COLO668 (cell line): Measurements from ENCODE around the gene TOPORS.

ENCODE experiments used
- DNase-seq: peaks from one replicate; lab custom pipeline; 2025; ENCODE audit not compliant: unreplicated experiment; lab: John Stamatoyannopoulos, UW

TOPORS gene

GRCh38 chr9:32508728-32509127, 43.7 kb downstream of the TOPORS start:
- DNase-seq = no peak

GRCh38 chr9:32503008-32503407, 49.4 kb downstream of the TOPORS start:
- no peak for DNase-seq

DNA sequence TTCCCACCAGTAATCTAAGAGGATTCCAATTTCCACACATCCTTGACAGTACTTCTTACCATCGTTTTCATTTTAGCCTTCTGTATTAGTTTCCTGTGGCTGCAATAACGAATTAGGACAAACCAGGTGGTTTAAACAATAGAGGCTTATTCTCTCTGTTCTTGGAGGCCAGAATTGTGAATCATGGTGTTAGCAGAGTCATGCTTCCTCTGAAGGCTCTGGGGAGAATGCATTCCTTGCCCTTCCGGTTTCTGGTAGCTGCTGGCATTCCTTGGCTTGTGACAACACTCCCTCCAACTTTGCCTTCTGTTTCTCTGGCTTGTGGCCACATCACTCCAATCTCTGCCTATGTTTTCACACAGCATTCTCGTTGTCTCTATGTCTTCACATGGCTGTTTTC, 49.9 kb downstream of the TOPORS start:
- DNase-seq = no peak

DNA sequence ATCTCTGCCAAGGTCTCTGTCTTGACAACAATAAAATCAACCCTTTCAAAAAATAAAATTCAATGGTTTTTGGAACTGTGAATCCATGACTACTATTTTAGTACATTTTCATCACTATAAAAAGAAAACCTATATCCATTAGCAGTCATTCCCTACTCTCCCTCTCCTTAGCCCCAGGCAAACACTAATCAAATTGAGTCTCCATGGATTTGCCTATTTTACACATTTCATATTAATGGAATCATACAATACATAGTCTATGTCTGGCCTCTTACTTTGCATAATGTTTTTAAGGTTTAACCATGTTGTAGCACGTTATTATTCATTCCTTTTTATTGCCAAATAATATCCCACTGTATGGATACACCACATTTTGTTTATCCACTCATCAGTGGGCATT, 50.5 kb downstream of the TOPORS start:
- DNase-seq = no peak

DNA sequence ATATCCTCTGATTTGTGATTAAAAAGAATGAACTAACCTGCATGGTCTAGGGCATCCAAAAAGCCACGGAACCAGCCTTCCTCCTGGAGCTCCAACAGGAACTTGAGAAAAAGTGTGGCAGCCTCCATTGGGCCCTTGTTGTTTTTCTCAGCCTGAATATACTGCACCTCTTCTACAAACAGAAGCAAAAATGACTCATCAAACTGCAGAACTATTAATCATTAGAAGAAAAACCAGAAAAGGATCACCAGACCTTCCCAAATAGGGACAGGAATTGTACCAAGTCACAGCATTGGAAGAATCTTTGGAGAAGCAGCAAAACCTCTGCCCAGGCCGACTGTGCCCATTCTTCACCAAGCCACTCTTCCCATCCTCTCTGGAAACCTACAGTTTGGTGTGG, 51.6 kb downstream of the TOPORS start:
- no peak for DNase-seq

- DNase-seq = no peak
Measured at GRCh38 chr9:32497921-32498320, 54.5 kb downstream of the TOPORS start.

DNA sequence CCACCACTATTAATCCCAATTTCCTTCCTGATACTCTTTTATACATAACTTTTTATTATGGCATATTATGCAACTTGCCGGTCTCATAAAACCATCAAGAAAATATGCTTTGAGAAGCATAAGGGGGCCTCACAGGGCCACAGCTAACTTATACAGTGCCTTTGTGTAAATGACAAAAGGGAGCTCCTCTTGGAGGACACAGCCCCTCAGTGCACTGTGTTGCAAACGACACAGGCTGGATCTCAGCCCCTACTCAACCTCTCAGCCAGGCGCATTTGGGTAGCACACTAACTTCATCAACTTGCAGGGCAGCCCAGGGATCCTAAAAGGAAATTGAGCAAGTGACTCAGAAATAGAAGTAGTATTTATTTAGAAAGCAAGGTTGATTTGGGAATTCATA, 61.8 kb downstream of the TOPORS start:
- DNase-seq = no peak
